SK-MEL-5 (cell line): ENCODE results near the gene DHX16. TPM values are rescaled to one million over a fixed set of nuclear protein-coding genes. Genes with fewer than 3 reads are reported as not detected.
A peak's percentile ranks its signal among the peaks of the same experiment; 100 is the strongest.

Experiments used
- DNase-seq: peaks from one replicate; pipeline ENCODE4 v3.0.0-alpha.2; 2016; ENCODE audit warnings: low read depth, low spot score
- in situ Hi-C: cut with HindIII; loops from 2 replicates; pipeline ENCODE4 v1.10.0; 2016; ENCODE audit warnings: low sequenced_read_pairs, high pct_unique_total_duplicates, low pct_unique_long_range_greater_than_20kb
- total RNA-seq: library from RNA; depleted of rRNA; stranded (reverse); fragments of >200 nt; shearing (Covaris generic); gene quantifications from 2 replicates; pipeline ENCODE4 v1.2.3, GENCODE V29; 2014; rRNA removed

DHX16 gene
- total RNA-seq, 1 experiment from 2014 or later = 38.3 TPM

DNA sequence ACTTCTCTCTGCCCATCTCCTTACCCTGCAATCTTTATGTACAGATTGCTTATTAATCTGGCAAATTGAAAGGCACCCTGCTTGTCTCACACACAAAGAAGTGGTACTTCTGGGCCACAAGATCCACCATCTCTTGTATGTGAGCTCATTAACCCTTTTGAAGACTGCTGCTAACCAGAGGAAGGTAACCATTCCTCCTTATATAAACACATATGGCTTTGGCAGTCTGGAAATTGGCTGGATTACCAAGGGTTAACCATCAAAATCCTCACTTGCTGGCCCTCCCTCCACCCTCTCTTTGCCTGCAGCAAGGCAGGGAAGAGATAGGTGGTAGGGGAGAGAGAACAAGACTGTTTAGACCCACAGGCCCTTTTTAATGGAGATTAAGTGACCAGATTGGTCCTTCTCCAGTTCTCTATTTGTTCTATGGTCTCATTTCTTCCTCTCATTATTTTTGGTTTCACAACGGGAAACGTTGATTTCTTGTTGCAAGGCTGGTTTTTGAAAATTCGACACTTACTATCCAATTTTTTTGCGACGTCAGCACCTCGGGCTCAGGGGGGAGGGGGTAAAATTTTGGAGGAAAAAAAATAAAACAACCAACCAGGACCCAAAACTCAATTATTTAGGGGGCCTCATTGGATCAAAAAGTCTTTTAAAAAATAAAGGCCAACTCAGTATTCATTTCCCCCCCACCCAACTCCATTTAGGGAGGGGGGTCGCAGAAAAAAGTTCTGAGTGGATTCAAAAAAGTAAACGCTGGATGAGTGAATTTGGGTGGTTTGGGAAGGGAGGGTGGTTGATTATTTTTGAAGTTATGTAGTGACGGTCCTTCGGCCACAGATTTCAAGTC, 56.6 kb downstream of the DHX16 start:
- in situ Hi-C loops = no loop called here
- DNase-seq = peak; percentile 65

DNA sequence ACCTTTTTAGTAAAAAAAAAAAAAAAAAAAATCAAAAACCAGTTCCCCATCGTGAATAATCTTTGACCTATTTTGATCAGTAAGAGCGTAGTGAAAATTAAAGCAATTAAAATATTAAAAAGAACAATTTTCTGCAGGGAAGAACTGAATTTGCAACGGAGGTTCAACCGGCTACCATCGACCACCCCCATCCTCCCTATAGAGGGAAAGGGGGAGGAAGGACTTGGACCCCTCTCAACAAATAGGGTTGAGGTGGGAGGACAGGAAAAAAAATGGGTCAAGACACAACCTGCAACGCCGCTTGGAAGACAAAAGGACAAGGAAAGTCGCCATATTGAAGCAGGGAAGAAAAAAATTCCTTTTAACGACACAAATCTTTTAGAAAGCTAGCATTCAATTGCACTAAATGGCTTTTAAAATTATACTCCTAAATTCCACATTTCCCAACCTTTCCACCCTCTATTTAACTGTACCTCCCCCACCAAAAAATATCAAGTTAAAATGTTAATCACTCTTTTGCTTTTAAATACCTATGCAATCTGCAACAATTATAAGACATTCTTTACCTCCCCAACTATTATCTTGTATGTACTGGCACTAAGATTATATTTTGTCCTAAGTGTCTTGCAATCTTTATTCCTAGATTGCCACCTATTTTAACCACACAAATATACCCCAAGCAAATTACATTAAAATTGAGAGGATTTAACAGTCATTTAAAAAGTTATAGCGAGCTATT, 57.4 kb downstream of the DHX16 start:
- in situ Hi-C loops = no loop called here

DNA sequence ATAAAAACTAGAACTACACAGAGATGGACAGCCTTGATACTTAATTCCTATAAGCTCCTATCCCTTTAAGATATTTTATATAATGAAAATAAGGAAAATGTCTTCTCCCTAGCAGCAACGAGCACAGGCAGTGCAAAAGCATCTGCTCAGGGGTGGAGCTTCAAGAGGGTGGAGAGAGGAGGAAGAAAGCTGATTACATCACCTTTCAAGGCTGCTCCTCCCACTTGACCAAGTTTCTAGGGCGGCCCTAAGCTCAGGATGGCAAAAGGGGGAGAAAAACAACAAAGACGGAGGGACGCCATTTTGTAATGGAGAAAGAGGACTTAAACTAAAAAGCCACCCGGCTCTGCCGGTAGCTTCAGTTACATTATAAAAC, 58.0 kb downstream of the DHX16 start:
- peak; percentile 97 for DNase-seq
- in situ Hi-C loops = no loop called here

More for the DNA sequence above, 57.4 kb downstream of the DHX16 start:
- peak; percentile 58 for DNase-seq

- in situ Hi-C loops = no loop called here
These were observed 58.6 kb downstream of the DHX16 start for GRCh38 chr6:30614044-30614842.

DNA sequence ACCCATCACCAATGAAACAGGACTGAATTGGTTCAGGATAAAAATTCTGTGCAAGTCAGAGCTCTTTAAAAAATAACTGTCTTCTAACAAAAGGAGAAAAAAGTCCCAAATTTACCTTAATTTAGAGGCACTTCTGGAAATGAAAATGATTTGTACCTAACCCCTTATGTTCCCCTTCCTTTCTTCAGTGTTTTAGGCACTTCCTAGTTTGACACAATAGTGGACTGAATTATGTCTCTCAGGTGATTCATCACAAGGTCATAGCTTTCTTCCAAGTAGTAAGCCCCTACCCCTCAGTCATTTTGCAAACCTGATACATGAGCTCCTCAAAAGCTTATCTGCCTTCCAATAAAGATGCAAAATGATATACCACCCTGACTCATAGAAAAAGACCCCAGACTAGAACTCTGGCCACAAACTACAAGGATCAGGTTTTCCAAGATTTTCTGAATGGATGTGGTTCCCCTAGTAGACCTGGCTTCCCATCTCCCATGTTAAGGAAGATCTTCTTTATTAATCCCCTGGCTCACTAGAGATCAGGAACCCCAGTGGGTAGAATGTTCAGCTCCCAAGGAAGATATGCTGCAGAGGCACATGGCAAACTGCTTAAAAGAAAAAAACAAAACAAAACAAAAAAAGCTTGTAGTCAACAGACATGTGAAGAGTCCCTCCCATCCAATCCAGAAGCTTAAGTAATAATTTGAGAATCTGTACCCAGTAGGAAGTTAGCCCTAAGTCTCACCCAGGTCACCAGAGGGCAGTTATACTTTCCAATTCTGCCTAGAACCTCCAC, 59.4 kb downstream of the DHX16 start:
- in situ Hi-C loops = no loop called here
- DNase-seq = no peak

More at GRCh38 chr6:30614044-30614842, 58.6 kb downstream of the DHX16 start:
- no peak for DNase-seq

GRCh38 chr6:30612687-30613248, 60.0 kb downstream of the DHX16 start:
- DNase-seq = no peak
- in situ Hi-C loops = no loop called here

DNA sequence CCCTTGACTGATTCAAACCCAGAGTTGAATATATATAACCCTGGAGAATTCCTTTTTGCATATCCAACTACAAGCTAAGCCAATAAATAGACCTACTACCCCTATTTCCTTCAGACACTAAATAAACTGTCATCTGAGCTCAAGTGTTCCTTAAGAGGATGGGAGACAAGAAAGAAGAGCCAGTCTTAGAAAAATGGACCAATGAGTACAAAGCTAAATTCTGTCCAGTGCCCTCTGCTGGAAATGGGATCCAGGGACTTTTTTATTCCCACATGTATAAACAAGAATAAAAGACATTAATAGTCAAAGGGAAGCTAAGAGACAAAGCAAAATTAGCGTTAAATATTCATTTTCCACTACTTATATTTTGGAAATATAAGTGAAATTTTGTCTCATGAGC, 60.6 kb downstream of the DHX16 start:
- peak; percentile 47 for DNase-seq
- in situ Hi-C loops = no loop called here

DNA sequence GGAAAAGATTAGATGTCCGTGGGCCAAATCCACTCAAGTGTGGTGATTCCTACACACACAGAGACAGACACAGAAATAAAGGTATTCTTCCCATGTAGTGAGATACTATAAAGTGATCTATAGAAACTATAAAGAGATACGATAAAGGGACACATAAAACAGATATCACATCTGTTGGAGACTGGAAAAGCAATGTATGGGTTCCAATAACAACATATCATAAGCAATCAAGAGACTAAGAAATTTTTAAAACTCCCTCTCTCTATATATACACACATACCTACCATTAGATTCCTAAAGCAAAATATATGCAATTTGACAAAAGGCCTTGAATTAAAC, 61.0 kb downstream of the DHX16 start:
- DNase-seq = no peak
- in situ Hi-C loops = no loop called here

GRCh38 chr6:30611150-30611855, 61.5 kb downstream of the DHX16 start:
- DNase-seq = no peak
- in situ Hi-C loops = no loop called here

- DNase-seq = no peak
- in situ Hi-C loops = no loop called here
These were observed 62.7 kb downstream of the DHX16 start for GRCh38 chr6:30610065-30610464.

- in situ Hi-C loops = no loop called here
- no peak for DNase-seq
These were observed 68.8 kb downstream of the DHX16 start for GRCh38 chr6:30603961-30604360.

Other genes with a start within 250 kb of the DHX16 start
- gene HLA-E, start 183.5 kb downstream of the DHX16 start, total RNA-seq = 174 and 181 TPM in 2 replicates
- gene GNL1, start 116.5 kb downstream of the DHX16 start, total RNA-seq = 39.6 TPM in 2 replicates
- 8.0 and 8.5 TPM in 2 replicates for gene PRR3, start 115.7 kb downstream of the DHX16 start, total RNA-seq
- 44.5 and 50.0 TPM in 2 replicates for gene ABCF1, start 101.6 kb downstream of the DHX16 start, total RNA-seq
- 52.4 and 54.1 TPM in 2 replicates for gene PPP1R10, start 55.8 kb downstream of the DHX16 start, total RNA-seq
- gene MRPS18B, start 55.2 kb downstream of the DHX16 start, total RNA-seq = 126 and 141 TPM in 2 replicates
- 1.8 and 3.9 TPM in 2 replicates for gene ATAT1, start 46.1 kb downstream of the DHX16 start, total RNA-seq
- 4.5 and 5.2 TPM in 2 replicates for gene C6orf136, start 25.9 kb downstream of the DHX16 start, total RNA-seq
- 15.5 and 18.5 TPM in 2 replicates for gene PPP1R18, start 13.6 kb upstream of the DHX16 start, total RNA-seq
- gene NRM, start 18.0 kb upstream of the DHX16 start, total RNA-seq = 3.2 and 4.6 TPM in 2 replicates
- gene MDC1, start 44.3 kb upstream of the DHX16 start, total RNA-seq = 5.0 and 12.0 TPM in 2 replicates
- gene TUBB, start 47.3 kb upstream of the DHX16 start, total RNA-seq = 457 and 505 TPM in 2 replicates
- gene FLOT1, start 69.7 kb upstream of the DHX16 start, total RNA-seq = 159 and 182 TPM in 2 replicates
- gene IER3, start 71.5 kb upstream of the DHX16 start, total RNA-seq = 143 and 149 TPM in 2 replicates
- 33.2 and 34.1 TPM in 2 replicates for gene DDR1, start 211.5 kb upstream of the DHX16 start, total RNA-seq
- gene GTF2H4, start 235.2 kb upstream of the DHX16 start, total RNA-seq = 16.3 and 18.0 TPM in 2 replicates
- 36.5 and 44.1 TPM in 2 replicates for gene VARS2, start 241.2 kb upstream of the DHX16 start, total RNA-seq